WTC11 (cell line): ENCODE data around the gene ASTN2.

Experiments
- EMX1 ChIP-seq: fragments of 250-450 bp; sonication (Bioruptor Pico); IDR thresholded peaks from 2 replicates; pipeline ENCODE4 v1.8.0; 2021; ENCODE audit warnings: mild to moderate bottlenecking
- USF2 ChIP-seq: sonication (generic); formaldehyde crosslinking; IDR thresholded peaks from 2 replicates; pipeline ENCODE4 v1.8.1; 2023; ENCODE audit warnings: mild to moderate bottlenecking, missing genetic modification reagents, moderate library complexity
- TF ChIP-seq, protein P1 (sequence below): sonication (generic); formaldehyde crosslinking; IDR thresholded peaks from 2 replicates; pipeline ENCODE4 v1.8.0; 2022; ENCODE audit warnings: mild to moderate bottlenecking, missing genetic modification reagents
- TF ChIP-seq, protein P2 (sequence below): sonication (generic); formaldehyde crosslinking; IDR thresholded peaks from 2 replicates; pipeline ENCODE4 v1.8.1; 2022; ENCODE audit warnings: missing genetic modification reagents, borderline replicate concordance

DNA sequence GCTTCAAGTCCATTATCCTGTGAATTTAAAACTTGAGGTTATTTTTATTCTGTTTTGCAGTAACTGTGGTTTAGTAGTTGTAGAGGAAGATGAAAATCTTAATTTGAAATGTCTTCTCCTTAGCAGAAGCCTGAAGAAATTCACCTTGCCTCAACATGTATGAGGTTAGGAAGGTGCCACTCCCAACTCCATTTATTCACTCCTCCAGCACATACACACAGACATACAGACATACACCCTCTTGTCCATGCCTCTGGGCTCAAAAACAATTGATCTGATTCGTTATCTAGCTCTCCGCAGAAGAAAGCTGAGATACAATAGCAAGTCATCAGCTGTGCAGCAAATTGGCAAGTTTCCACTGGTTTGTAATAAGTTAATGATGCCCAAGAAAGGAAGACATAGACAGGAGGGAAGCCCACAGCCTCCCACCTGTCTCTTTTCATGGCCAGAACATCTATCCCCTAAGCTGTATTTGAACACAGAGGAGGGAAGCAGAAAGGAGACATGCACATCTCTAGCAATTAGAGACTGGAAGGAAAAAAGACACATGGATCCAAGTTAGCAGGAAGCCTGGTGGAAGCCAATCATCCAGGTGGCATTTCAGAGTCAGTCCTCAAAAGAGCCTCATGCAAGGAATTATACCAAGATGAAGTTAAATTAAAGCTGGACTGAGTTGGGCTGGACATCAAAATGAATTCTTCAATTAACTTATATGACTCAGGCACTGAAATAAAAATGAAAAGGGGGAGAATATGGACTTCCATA, 257.9 kb downstream of the ASTN2 start:
- TF ChIP-seq, protein P1, sequence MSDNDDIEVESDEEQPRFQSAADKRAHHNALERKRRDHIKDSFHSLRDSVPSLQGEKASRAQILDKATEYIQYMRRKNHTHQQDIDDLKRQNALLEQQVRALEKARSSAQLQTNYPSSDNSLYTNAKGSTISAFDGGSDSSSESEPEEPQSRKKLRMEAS (CRISPR knock-in tag), result no peak
- no peak for TF ChIP-seq EMX1 (CRISPR knock-in tag)
- TF ChIP-seq, protein P2, sequence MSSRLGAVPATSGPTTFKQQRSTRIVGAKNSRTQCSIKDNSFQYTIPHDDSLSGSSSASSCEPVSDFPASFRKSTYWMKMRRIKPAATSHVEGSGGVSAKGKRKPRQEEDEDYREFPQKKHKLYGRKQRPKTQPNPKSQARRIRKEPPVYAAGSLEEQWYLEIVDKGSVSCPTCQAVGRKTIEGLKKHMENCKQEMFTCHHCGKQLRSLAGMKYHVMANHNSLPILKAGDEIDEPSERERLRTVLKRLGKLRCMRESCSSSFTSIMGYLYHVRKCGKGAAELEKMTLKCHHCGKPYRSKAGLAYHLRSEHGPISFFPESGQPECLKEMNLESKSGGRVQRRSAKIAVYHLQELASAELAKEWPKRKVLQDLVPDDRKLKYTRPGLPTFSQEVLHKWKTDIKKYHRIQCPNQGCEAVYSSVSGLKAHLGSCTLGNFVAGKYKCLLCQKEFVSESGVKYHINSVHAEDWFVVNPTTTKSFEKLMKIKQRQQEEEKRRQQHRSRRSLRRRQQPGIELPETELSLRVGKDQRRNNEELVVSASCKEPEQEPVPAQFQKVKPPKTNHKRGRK, result no peak
- no peak for TF ChIP-seq USF2 (CRISPR knock-in tag)
